Kidney capillary endothelial cell (primary cell): Measurements from ENCODE around the gene SLC34A1.
"Not testable (repeated sequence)": the region's sequence is repeated elsewhere in the genome, so short reads cannot be mapped to it uniquely, and the experiment has no call there.

Source experiments
- DNase-seq: peaks from one replicate; pipeline ENCODE4 v3.0.0-alpha.2; 2018; ENCODE audit warnings: low spot score

SLC34A1 gene

GRCh38 chr5:177384134-177384533, at the start of gene SLC34A1:
TSS of gene SLC34A1 (plus strand) at chr5:177384434. CDS start at chr5:177385742, 1,308 bp downstream.
- no peak for DNase-seq

GRCh38 chr5:177334781-177335700, 49.2 kb upstream of the SLC34A1 start:
- DNase-seq = no peak

DNA sequence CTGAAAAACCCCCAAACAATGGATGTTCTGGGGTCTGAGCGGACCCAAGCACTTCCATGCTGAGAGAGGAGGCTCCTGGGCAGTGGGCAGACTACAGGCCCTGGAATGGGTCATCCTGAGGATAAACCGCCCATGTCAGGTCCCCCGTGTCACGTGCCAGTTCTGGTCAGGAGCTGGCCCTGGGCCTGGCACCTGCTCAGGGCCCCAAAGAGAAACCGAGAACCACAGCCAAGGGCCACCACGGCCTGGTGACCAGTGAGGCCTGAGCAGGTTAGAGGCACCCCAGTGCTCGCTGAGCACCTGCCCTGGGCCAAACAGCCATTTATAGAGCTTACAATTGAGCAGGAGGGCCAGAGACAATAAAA, 48.6 kb upstream of the SLC34A1 start:
- no peak for DNase-seq

DNA sequence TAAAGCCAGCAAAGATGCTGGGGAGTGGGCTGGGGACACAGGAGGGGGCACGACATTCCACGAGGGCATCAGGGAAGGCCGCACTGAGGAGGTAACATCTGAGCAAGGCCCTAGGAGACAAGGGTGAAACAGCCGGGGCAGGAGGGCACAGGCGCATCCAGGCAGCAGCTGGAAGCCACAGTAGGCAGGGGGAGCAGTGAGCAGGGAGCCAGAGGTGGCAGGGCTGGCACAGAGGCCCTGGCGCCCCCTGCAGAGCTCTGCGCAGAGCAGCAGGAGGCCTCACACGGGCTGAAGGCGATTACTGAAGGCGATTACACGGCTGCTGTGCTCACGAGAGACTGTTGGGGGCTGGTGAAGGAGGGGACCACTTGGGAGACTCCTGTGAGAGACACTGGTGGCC, 48.1 kb upstream of the SLC34A1 start:
- DNase-seq = no peak

DNA sequence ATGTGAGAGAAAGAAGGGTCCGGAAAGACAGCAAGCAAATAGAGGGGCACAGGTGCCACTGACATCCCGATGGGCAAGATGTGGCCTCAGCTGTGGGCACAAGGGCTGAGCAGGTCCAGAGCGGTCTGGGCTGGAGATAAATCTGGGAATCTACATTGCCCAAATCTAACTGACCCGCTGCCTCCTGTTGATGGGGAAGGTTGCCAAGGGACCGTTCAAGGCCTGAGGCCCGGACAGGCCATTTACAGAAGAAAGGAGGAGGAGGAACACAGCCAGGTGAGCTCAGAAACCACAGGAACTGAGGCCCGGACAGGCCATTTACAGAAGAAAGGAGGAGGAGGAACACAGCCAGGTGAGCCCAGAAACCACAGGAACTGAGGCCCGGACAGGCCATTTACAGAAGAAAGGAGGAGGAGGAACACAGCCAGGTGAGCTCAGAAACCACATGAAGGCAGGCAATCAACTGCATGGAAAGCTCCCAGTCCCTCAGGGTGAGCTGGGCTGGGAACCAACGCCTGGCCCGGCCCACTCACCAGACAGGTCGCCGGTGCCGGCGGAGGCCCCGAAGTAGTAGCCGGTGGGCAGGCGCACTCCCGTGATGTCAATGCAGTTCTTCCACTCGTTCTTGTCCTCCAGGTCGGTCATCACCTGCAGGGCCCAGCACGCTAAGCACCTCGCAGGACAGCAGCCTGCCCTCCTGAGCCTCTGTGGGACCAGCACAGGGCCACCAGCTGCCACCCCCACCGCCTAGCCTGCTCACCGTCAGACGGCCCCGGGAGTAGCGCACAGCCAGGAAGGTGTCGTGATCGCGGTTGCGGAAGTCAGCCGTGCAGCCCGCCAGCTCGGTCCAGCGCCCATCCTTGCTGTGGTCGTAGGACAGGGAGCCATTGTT, 47.4 kb upstream of the SLC34A1 start:
- no peak for DNase-seq

GRCh38 chr5:177338251-177339106, 45.8 kb upstream of the SLC34A1 start:
- DNase-seq = no peak

- peak; percentile 46 for DNase-seq
Observed at GRCh38 chr5:177339107-177339638, 45.1 kb upstream of the SLC34A1 start.

GRCh38 chr5:177343000-177343399, 41.2 kb upstream of the SLC34A1 start:
- DNase-seq = not testable (repeated sequence)

GRCh38 chr5:177343777-177344176, 40.5 kb upstream of the SLC34A1 start:
- DNase-seq = no peak

DNA sequence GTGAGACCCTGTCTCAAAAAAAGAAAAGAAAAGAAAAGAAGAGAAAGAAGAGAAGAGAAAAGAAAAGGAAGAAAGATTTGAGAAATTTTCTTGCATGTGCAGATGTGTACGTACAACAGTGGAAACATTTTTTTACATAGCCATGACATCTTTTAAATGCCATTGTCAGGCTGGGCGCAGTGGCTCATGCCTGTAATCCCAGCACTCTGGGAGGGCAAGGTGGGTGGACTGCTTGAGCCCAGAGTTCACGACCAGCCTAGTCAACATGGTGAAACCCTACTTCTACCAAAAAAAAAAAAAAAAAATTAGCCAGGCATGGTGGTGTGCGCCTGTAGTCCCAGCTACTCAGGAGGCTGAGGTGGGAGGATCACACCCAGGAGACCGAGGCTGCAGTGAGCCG, 39.3 kb upstream of the SLC34A1 start:
- no peak for DNase-seq

DNA sequence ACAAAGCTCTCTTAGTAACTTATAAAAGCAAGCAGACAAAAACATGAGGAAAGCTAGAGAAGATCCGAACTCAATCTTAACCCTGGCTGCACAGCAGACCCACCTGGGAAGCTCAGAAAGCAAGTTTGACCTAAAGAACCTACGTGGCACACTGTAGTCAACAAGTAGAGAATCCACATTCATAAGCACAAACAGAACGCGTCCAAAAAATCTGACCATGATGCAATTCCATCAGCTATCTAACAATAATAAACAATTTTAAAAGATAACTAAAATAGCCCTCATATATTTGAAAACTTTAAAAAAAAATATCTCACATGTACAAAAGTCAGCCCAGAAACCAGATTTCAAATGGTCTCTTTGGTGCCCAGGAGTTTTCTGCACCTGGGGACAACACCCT, 37.4 kb upstream of the SLC34A1 start:
- no peak for DNase-seq

DNA sequence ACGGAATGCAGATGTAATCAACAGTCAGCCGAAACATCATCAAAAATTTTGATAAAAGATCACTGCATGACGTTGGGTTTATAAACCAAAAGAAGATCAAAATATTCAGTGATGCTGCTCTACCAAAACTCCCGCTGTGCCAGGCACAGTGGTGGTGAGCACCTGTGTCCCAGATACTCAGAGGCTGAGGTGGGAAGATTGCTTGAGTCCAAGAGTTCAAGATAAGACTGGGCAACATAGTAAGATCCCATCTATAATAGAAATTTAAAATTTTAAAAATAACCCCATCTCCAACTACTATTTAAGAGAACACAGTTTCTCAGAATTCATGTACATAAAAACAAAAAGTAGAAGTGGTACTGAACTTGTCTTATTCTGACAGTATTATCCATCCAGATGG, 36.5 kb upstream of the SLC34A1 start:
- DNase-seq = no peak

GRCh38 chr5:177349362-177349647, 34.9 kb upstream of the SLC34A1 start:
- DNase-seq = no peak

GRCh38 chr5:177349762-177350161, 34.5 kb upstream of the SLC34A1 start:
- no peak for DNase-seq

- DNase-seq = no peak
Observed at GRCh38 chr5:177350776-177351391, 33.4 kb upstream of the SLC34A1 start.

DNA sequence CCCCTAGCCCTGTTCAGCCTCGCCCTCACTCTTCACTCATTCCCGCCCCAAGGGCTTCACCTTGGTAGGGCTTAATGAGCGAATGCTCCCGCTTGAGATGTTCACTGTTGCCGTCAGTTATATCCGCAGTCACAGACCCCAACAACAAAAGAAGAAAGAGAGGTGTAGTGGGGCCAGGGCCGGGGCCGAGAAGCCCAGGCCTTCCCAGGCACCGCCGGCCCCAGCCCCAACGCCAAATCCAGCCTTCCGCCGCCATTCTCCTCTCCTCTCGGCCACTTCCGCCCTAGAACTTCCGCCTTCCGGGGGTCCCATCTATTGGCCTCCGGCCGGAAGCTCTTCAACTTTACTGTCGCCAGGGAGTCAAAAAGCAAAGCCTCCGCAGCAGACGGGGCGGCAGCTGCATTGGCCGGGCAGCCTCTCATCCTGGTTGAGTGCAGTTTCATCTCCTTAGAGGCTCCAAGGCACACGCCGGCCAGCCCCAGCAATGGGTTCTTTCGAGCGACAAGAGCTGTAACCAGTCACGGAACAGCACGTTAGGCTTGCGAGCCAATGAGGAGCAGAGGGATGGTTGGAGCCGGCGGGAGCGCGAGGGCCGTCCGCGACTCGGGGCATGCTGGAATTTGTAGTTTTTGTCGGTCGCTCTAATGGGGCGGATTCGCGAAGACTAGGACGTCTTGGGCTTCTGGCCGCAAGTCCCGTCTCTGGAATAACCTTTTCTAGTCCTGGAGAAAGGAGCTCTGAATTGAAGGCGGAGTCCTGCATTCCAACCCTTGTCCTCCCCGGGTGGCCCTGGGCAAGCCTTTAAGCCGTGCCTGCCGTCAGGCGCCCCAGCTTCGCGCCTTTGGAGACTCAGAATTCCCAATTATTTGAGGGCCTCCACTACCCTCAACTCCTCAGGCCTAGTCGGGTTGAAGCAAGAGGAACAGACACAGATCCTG, 32.6 kb upstream of the SLC34A1 start, which contains the start of gene LMAN2:
Gene LMAN2 (minus strand): TSS at position 277 of the 938 bp plus-strand sequence. CDS start 21 bp downstream, at position 256.
- DNase-seq = peak; percentile 93

DNA sequence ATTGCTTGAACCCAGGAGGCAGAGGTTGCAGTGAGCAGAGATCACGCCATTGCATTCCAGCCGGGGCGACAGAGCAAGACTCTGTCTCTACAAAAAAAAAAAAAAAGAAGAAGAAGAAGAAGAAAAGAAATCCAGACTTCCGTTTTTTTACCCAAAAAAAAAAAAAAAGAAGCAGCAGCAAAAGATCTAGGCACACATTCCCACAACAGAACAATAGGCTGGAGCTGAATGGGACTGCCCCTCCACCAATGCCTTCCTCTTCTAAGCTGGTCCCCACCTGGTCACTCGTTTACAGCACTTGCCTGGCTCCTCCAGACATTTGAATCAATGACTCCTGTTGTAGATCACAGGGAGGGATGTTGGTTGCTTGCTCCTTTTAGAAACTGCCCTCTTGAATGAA, 31.1 kb upstream of the SLC34A1 start:
- DNase-seq = no peak

- no peak for DNase-seq
Observed at GRCh38 chr5:177354256-177354655, 30.0 kb upstream of the SLC34A1 start.

GRCh38 chr5:177354711-177355110, 29.5 kb upstream of the SLC34A1 start:
- no peak for DNase-seq
